Measurements from ENCODE around the gene ANAPC2. TPM values are rescaled to one million over a fixed set of nuclear protein-coding genes. Genes with fewer than 3 reads are reported as not detected.
A peak's percentile ranks its signal among the peaks of the same experiment; 100 is the strongest.

ANAPC2 gene
- polyA plus RNA-seq, 3 donors from 2014 or later, result 4.2 to 7.0 (median 5.3) TPM

DNA sequence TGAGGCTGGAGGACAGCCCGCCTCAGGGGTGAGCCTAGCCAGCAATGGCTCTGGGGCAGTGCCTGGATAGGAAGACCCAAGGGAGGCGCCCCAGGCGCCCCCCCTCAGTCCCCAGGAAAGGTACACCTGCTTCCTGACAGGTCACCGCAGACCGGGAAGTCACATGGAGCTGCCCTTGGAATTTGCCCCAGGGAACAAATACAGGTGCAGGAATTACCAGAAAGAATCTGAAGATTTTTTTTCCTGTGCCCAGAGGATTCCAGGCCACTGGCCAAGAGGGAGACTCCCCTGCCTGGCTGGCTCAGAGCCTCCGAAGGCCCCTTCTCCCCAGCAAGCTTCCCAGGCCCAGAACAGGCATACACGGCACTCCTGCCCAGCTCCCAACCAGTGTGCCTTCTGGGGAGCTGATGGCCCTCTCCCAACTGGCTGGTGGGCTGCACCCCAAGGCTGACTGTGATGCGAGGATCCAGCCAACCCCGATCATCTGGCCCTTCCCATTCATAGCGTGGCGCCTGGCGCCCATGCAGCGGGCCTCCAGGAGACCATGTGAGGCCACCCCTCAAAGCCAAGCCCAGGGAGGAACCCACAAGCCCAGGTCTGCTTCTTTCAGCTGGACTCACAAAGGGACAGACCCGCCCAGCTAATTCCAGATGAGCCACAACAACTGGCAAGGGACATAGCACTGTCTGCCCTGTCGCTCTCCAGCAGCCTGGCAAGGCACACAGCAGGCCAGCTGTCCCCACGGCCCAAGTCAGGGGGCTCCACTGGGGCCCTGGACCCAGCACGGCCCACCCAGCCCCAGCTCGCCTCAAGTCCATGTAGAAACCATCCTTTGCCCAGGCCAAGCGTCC, 9.9 kb upstream of the ANAPC2 start:
- Mint-ChIP-seq H3K27me3 (ENCODE audit: low read depth in 3 of 3) (peaks cover 0 to 4% (median 0%) of the 10 kb centered on the region in 3 donors), H3K4me1 (peaks cover 7 to 12% of the 10 kb centered on the region in 2 donors), H3K27ac (no peak overlapping the region), H3K36me3 (no peaks in the 10 kb centered on the region), H3K9me3 (no peaks in the 10 kb centered on the region), H3K4me3 (peak overlapping the region in 3 of 5 donors; percentile 24 to 46 (median 24))
- no peak for DNase-seq

DNA sequence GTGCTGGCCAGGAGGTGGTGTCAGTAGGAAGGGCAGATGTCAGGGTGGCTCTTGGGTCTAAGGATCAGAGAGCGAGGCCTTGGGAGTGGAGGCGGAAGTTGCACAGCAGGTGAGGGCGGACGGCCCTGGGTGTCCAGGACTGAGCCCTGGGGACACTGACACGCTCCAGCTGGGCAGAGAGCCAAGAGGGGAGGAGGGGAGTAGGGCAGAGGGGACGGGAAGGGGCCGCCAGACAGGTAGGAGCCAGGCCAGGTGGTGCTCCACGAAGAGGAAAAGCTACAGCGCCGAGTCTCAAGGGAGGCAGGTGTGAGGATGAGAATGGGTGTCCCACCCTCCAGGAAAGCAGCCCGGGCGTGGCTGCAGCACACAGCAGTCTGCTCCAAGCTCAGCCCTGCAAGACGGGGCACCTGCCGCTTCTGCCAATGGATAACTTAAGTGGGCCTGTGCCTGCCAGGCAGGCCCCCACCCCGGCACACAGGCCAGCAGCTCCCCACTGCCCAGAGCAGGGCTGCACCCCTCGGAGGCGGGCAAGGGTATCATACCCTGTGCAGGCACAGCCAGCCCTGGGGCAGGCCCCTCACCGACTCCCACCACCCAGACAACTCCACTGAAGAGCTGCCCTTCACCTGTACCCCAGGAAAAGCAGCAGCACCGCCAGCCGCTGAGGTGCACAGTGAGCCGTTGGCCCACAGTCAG, 7.3 kb upstream of the ANAPC2 start:
- H3K4me1 Mint-ChIP-seq, result peaks cover 0 to 7% of the 10 kb centered on the region in 2 donors
- H3K4me3 Mint-ChIP-seq, result no peak overlapping the region
- peaks cover 0 to 2% (median 2%) of the 10 kb centered on the region in 3 donors for H3K27me3 Mint-ChIP-seq (ENCODE audit: low read depth in 3 of 3)
- H3K27ac Mint-ChIP-seq, result no peak overlapping the region
- no peaks in the 10 kb centered on the region for H3K9me3 Mint-ChIP-seq
- no peaks in the 10 kb centered on the region for H3K36me3 Mint-ChIP-seq
- no peak for DNase-seq

DNA sequence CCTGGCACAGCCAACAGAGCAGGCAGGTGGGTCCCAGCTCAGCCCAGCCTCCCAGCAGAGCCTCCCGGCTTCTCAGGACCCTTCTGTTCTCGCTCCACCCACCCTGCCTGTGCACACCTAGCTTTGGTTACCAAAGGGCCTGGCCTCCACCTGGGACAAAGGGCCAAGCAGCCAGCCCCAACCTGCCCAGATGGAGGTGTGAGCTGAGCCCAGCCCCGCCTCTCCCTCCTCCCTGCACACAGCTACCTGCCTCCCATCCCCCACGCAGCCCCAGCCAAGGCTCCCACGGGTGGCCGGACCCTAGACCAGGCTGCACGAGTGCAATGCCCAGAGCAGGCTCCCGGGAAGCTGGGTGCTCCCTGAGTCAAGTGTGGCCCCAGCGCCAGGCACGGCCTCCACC, 6.5 kb upstream of the ANAPC2 start:
- Mint-ChIP-seq H3K4me1 (peaks cover 0 to 7% of the 10 kb centered on the region in 2 donors), H3K9me3 (no peaks in the 10 kb centered on the region), H3K36me3 (no peaks in the 10 kb centered on the region), H3K4me3 (no peak overlapping the region), H3K27ac (no peak overlapping the region), H3K27me3 (ENCODE audit: low read depth in 3 of 3) (peaks cover 0 to 2% (median 1%) of the 10 kb centered on the region in 3 donors)
- DNase-seq, result no peak

DNA sequence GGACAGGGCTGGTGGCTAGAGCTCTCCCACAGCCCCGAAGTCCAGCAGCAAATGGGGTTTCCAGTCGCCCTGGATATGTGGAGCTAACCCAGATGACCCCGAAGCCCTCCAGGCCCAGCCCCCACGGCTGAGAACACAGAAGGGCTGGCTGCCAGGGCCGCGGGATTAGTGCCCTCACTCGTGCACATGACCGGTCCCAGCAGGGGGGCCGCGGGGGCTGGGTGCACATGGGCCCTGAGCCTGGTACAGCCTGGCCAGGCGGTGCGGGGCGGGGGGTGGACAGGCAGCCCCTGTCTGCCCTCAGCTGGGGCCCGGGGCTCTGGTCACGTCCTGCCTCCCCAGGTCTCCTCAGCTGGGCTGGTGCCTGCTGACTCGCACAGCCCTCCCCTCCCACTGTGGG, 6.0 kb upstream of the ANAPC2 start:
- no peak overlapping the region for H3K4me3 Mint-ChIP-seq
- H3K36me3 Mint-ChIP-seq, result no peaks in the 10 kb centered on the region
- DNase-seq, result no peak
- H3K27ac Mint-ChIP-seq, result no peak overlapping the region
- peaks cover 5 to 9% of the 10 kb centered on the region in 2 donors for H3K4me1 Mint-ChIP-seq
- peaks cover 0 to 2% (median 1%) of the 10 kb centered on the region in 3 donors for H3K27me3 Mint-ChIP-seq (ENCODE audit: low read depth in 3 of 3)
- H3K9me3 Mint-ChIP-seq, result no peaks in the 10 kb centered on the region

DNA sequence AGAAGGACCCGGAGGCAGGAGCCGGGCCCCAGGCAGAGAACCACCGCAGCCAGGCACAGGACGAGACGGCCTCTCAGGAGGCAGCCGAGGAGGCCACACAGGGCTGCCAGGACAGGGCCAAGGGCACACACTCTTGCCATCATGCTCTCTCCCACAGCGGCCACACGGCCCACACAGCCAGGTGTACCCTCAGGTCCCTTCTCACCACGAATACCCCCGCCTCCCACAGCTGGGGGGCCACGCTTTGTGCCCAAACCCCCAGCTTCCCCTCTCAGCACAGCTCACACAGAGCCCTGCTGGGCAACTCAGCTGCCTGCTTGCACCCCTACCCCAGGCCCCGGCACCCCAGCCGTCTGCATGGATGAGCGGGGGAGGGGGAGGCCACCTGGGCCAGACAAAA, 5.4 kb upstream of the ANAPC2 start:
- H3K27me3 Mint-ChIP-seq (ENCODE audit: low read depth in 3 of 3), result peaks cover 0 to 2% (median 1%) of the 10 kb centered on the region in 3 donors
- no peak overlapping the region for H3K27ac Mint-ChIP-seq
- no peaks in the 10 kb centered on the region for H3K9me3 Mint-ChIP-seq
- peaks cover 11 to 14% of the 10 kb centered on the region in 2 donors for H3K4me1 Mint-ChIP-seq
- H3K36me3 Mint-ChIP-seq, result no peaks in the 10 kb centered on the region
- DNase-seq, result no peak
- no peak overlapping the region for H3K4me3 Mint-ChIP-seq

DNA sequence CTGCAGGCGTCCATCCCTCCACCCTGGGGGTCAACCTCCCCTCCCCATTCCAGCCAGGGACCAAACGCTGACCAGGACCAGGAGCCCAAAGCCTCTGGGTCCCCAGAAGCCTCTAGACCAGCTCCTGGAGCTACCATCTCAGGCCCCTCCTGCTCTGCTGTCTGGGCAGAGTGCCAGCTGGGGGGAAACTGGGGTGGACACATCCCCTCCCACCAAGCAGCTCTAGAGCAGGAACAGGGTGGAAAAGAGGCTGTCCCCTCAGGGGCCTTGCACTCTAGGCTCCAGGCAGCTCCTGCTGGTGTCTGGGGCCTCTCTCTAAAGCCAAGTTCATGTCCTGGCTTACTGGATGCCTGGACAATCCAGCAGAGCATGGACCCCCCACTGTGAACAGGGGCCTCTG, 4.5 kb upstream of the ANAPC2 start:
- no peak for DNase-seq
- H3K27me3 Mint-ChIP-seq (ENCODE audit: low read depth in 3 of 3), result peaks cover 2 to 8% (median 7%) of the 10 kb centered on the region in 3 donors
- H3K27ac Mint-ChIP-seq, result no peak overlapping the region
- no peaks in the 10 kb centered on the region for H3K36me3 Mint-ChIP-seq
- H3K4me1 Mint-ChIP-seq, result peaks cover 12 to 16% of the 10 kb centered on the region in 2 donors
- no peaks in the 10 kb centered on the region for H3K9me3 Mint-ChIP-seq
- H3K4me3 Mint-ChIP-seq, result no peak overlapping the region

DNA sequence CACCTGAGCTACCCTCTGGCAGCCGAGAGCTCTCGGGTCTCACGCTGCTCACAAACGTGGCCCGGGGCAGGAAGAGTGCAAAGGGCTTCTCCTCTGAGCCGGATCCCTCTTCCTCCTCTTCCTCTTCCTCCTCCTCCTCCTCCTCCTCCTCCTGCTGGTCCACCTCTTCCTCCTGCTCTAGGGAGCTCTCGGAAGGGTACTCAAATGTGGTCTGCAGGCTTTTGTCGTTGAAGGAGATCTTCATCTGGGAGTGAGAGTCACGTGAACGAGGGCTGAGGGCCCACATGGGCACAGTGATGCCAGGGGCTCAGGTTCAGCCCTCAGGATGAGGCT, 4.1 kb upstream of the ANAPC2 start:
- Mint-ChIP-seq H3K36me3 (no peaks in the 10 kb centered on the region), H3K4me1 (peaks cover 17 to 20% of the 10 kb centered on the region in 2 donors), H3K4me3 (no peak overlapping the region), H3K27me3 (ENCODE audit: low read depth in 3 of 3) (peaks cover 2 to 10% (median 10%) of the 10 kb centered on the region in 3 donors), H3K9me3 (no peaks in the 10 kb centered on the region), H3K27ac (no peak overlapping the region)
- no peak for DNase-seq

DNA sequence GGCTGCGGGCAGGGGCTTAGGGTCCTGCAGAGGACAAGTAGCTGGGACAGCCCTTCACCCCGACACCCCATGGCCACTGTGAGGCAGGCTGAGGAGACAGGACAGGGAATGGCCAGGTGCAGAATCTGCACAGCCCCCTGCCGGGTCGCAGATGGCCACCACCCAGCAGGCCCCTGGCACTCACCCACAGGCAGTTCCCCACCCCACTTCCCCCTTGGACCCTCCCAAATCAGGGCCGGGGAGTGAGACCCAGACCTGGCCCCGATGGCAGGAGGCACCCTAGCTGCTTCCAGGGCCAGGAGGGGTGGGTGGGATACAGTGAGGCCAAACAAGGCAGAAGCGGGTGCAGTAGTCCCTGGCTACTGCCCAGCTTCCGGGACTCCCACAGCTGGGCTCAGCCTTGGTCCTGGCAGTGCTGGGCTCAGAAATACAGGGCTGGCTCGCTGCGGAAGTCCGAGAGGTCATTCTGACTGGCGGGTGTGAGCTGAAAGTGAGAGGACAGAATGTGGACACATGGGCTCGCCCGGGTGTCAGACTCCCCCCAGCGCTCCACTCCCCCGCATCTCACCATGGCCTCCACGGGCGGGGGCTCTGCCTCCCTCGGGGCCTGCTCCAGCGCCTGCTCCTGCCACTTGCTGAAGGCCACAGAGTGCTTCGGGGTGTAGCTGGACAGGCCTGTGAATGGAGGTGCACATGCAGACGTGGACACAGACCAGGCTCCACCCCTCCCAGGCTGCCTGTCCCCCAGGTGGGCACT, 3.5 kb upstream of the ANAPC2 start:
- Mint-ChIP-seq H3K9me3 (no peaks in the 10 kb centered on the region), H3K4me1 (peaks cover 22 to 26% of the 10 kb centered on the region in 2 donors), H3K27ac (no peak overlapping the region), H3K4me3 (no peak overlapping the region), H3K36me3 (no peaks in the 10 kb centered on the region), H3K27me3 (ENCODE audit: low read depth in 3 of 3) (peaks cover 2 to 11% (median 10%) of the 10 kb centered on the region in 3 donors)
- DNase-seq, result no peak

DNA sequence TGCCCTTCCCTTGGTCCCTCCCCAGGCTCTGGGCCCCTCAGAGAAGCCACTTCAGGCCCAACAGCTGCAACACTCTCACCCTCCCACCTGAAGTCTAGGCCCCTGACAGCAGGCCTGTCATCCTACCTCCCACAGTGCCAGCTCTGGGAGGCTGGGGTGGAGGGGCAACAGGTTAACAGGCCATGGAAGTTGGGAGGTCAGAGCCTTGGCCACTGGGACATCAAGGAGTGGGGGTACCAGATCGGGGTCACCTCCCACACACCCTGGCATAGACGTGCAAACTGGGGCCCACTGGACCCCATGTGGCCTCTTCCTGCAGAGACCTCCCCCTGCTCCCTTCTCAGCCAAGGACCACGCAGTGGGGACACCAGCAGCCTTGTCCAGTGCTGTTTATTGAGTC, 2.9 kb upstream of the ANAPC2 start:
- Mint-ChIP-seq H3K27me3 (ENCODE audit: low read depth in 3 of 3) (peaks cover 2 to 11% (median 10%) of the 10 kb centered on the region in 3 donors), H3K9me3 (no peaks in the 10 kb centered on the region), H3K27ac (peak overlapping the region in 1 of 6 donors; percentile 78), H3K4me3 (no peak overlapping the region), H3K4me1 (peaks cover 28 to 32% of the 10 kb centered on the region in 2 donors), H3K36me3 (no peaks in the 10 kb centered on the region)
- no peak for DNase-seq

DNA sequence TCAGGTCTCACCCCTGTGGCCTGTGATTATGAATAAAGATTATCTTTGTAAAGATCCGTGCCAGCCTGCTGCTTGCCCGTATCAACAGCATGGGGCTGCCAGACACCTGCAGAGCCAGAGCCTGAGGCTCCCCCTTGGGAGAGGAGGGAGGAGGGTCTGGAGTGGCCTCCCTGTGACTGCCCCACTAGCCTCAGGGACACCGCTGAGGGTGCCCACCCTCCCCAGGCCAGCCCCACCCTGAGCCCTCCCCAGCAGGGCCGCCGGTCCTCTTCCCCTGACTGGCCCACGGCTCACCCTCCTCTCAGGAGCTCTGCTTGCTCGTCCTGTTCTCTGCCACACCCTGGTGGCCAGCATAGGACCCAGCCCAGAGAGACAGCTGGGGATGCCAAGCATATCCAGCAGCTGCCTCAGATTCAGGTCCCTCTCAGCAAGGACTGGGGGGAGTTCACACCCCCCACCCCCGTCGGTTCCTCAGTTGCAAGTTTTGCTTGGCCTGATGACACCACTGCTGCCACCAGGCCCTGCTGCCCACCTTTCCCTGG, 2.0 kb upstream of the ANAPC2 start:
- H3K4me3 Mint-ChIP-seq, result peak overlapping the region in 4 of 5 donors; percentile 62 to 71 (median 64)
- DNase-seq, result no peak
- H3K4me1 Mint-ChIP-seq, result peaks cover 31 to 34% of the 10 kb centered on the region in 2 donors
- H3K27ac Mint-ChIP-seq, result peak overlapping the region; percentile 67 to 97 (median 74)
- no peaks in the 10 kb centered on the region for H3K36me3 Mint-ChIP-seq
- H3K9me3 Mint-ChIP-seq, result no peaks in the 10 kb centered on the region
- peaks cover 2 to 14% (median 9%) of the 10 kb centered on the region in 3 donors for H3K27me3 Mint-ChIP-seq (ENCODE audit: low read depth in 3 of 3)

DNA sequence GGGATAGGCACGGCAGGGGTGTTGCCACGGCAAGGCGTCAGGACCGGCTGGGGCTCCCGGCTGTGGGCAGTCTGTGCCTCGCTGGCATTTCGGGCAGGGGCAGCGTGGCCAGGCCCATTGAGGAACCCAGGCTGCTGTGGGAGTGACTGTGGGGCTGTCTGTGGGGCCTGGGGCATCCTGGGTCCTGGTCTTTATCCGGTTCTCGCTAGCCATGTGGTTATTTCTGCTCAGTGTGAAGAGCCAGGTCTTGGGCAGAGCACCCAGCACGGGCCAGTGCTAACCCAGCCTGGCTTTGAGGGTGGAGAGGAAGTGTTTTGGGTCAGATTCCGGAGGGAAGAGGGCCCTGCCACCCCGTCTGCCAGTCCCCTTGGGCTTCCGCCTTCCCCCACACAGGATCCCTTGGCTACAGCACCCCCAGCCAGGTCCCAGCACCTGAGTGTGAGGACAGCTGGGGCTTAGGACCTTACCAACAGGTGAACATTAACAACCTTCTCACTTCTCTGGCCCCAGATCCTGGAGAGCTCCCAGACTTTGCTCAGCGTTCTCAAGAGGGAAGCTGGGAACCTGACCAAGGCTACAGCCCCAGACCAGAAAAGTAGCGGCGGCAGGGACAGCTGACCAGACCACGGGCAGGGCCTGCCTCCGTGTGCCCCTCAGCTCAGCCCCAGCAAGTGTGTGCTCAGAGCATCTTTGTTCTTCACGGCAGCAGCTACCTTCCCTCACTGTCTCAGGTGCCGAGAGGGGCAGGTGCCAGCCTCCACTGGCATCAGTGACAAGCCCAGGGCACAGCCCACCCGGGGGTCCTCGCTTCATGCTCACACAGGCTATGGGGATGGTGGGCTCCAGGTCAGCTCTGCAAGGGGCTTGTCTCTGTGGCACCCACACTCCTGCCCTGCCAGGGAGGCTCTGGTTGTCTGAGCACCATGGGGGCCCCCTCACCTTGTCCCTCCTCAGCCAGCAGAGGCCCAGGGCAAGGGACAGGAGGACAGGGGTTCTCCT, 1.2 kb upstream of the ANAPC2 start:
- Mint-ChIP-seq H3K4me1 (peaks cover 32 to 37% of the 10 kb centered on the region in 2 donors), H3K36me3 (no peaks in the 10 kb centered on the region)

DNA sequence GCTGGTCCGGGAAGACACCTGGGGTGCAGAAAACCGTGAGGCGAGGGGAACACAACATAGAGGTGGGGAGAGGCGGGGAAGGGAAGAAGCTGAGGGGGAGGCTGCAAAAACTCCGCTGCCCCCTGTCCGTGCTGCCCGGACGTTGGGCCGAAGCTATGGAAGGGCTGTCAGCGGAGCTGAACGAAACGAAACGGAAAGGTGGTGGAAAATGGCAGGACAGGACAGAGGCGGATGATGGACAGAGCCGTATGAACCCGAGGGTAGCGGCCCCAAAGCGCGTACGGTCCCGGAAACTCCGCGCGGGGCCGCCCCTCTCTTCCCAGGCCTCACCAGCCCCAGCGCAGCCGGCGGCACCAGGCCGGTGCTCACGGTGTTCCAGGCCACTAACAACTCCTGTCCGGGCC, 272 bp downstream of the ANAPC2 start:
- peaks cover 0 to 10% (median 4%) of the 10 kb centered on the region in 3 donors for H3K36me3 Mint-ChIP-seq
- H3K9me3 Mint-ChIP-seq, result no peaks in the 10 kb centered on the region
- H3K27me3 Mint-ChIP-seq (ENCODE audit: low read depth in 3 of 3), result peaks cover 2 to 14% (median 9%) of the 10 kb centered on the region in 3 donors
- peak overlapping the region; percentile 86 to 93 (median 93) for H3K27ac Mint-ChIP-seq
- H3K4me3 Mint-ChIP-seq, result peak overlapping the region; percentile 90 to 94 (median 93)
- DNase-seq, result no peak
- peaks cover 38 to 40% of the 10 kb centered on the region in 2 donors for H3K4me1 Mint-ChIP-seq

More for the DNA sequence above, 1.2 kb upstream of the ANAPC2 start:
- Mint-ChIP-seq H3K4me3 (peak overlapping the region; percentile 89 to 96 (median 94)), H3K9me3 (no peaks in the 10 kb centered on the region), H3K27me3 (ENCODE audit: low read depth in 3 of 3) (peaks cover 2 to 14% (median 9%) of the 10 kb centered on the region in 3 donors), H3K27ac (peak overlapping the region; percentile 86 to 98 (median 96))
- DNase-seq, result no peak
